HUES48 (cell line): Measurements from ENCODE around the gene AKAP1.

Experiments used
- H3K27ac ChIP-seq: one replicate; pipeline ENCODE4 v1.7.0; 2013; ENCODE audit warnings: low read depth, low read length, inconsistent platforms
- H3K27me3 ChIP-seq: 2 replicates; pipeline ENCODE4 v1.6.1; 2013; ENCODE audit warnings: mild to moderate bottlenecking, low read length; ENCODE audit not compliant: control insufficient read depth, insufficient read depth
- H3K36me3 ChIP-seq: 2 replicates; pipeline ENCODE4 v1.6.1; 2013; ENCODE audit warnings: low read length; ENCODE audit not compliant: control insufficient read depth, insufficient read depth
- H3K4me1 ChIP-seq: 2 replicates; pipeline ENCODE4 v1.6.1; 2013; ENCODE audit warnings: mild to moderate bottlenecking, low read length; ENCODE audit not compliant: control insufficient read depth, insufficient read depth
- H3K4me3 ChIP-seq: 2 replicates; pipeline ENCODE4 v1.5.1; 2013; ENCODE audit warnings: mild to moderate bottlenecking, low read depth, low read length
- H3K9ac ChIP-seq: 2 replicates; pipeline ENCODE4 v1.6.1; 2013; ENCODE audit warnings: mild to moderate bottlenecking, low read depth, low read length, moderate library complexity
- H3K9me3 ChIP-seq: 2 replicates; pipeline ENCODE4 v1.6.1; 2013; ENCODE audit warnings: low read length; ENCODE audit not compliant: control insufficient read depth, insufficient read depth

AKAP1 gene

GRCh38 chr17:57133486-57133885 lies 48.4 kb downstream of the AKAP1 start:
- H3K27me3 ChIP-seq = no peaks in the 10 kb centered on the region
- H3K4me1 ChIP-seq = peaks cover 16% of the 10 kb centered on the region
- H3K9ac ChIP-seq = no peak overlapping the region
- no peak overlapping the region for H3K4me3 ChIP-seq
- no peak overlapping the region for H3K27ac ChIP-seq
- no peaks in the 10 kb centered on the region for H3K9me3 ChIP-seq
- no peaks in the 10 kb centered on the region for H3K36me3 ChIP-seq

GRCh38 chr17:57135026-57135788 lies 50.2 kb downstream of the AKAP1 start:
- Histone ChIP-seq H3K9ac (no peak overlapping the region), H3K9me3 (no peaks in the 10 kb centered on the region), H3K27me3 (no peaks in the 10 kb centered on the region), H3K4me3 (no peak overlapping the region), H3K4me1 (peaks cover 16% of the 10 kb centered on the region), H3K27ac (no peak overlapping the region), H3K36me3 (no peaks in the 10 kb centered on the region)

- Histone ChIP-seq H3K27me3 (no peaks in the 10 kb centered on the region), H3K4me3 (no peak overlapping the region), H3K36me3 (no peaks in the 10 kb centered on the region), H3K4me1 (peaks cover 16% of the 10 kb centered on the region), H3K27ac (no peak overlapping the region), H3K9me3 (no peaks in the 10 kb centered on the region), H3K9ac (no peak overlapping the region)
These were observed 50.8 kb downstream of the AKAP1 start for GRCh38 chr17:57135789-57136291.

GRCh38 chr17:57136355-57136754 lies 51.3 kb downstream of the AKAP1 start:
- H3K27ac ChIP-seq = no peak overlapping the region
- H3K4me3 ChIP-seq = no peak overlapping the region
- no peaks in the 10 kb centered on the region for H3K36me3 ChIP-seq
- no peaks in the 10 kb centered on the region for H3K27me3 ChIP-seq
- H3K4me1 ChIP-seq = peaks cover 16% of the 10 kb centered on the region
- H3K9ac ChIP-seq = no peak overlapping the region
- H3K9me3 ChIP-seq = no peaks in the 10 kb centered on the region

- Histone ChIP-seq H3K36me3 (no peaks in the 10 kb centered on the region), H3K27ac (no peak overlapping the region), H3K27me3 (no peaks in the 10 kb centered on the region), H3K4me3 (no peak overlapping the region), H3K9me3 (no peaks in the 10 kb centered on the region), H3K4me1 (peaks cover 10% of the 10 kb centered on the region), H3K9ac (no peak overlapping the region)
These were observed 53.2 kb downstream of the AKAP1 start for GRCh38 chr17:57138030-57138911.

GRCh38 chr17:57138956-57139576 lies 54.0 kb downstream of the AKAP1 start:
- Histone ChIP-seq H3K27ac (no peak overlapping the region), H3K4me1 (0 out of 2 replicates have a peak, but pooled peaks cover 5% of the 10 kb centered on the region), H3K9ac (no peak overlapping the region), H3K4me3 (no peak overlapping the region), H3K27me3 (no peaks in the 10 kb centered on the region), H3K9me3 (no peaks in the 10 kb centered on the region), H3K36me3 (no peaks in the 10 kb centered on the region)

- Histone ChIP-seq H3K27ac (no peak overlapping the region), H3K4me1 (peaks cover 16% of the 10 kb centered on the region), H3K9me3 (no peaks in the 10 kb centered on the region), H3K36me3 (no peaks in the 10 kb centered on the region), H3K9ac (no peak overlapping the region), H3K4me3 (no peak overlapping the region), H3K27me3 (no peaks in the 10 kb centered on the region)
These were observed 55.3 kb downstream of the AKAP1 start for GRCh38 chr17:57140316-57140715.

- Histone ChIP-seq H3K27ac (no peak overlapping the region), H3K9me3 (no peaks in the 10 kb centered on the region), H3K4me3 (no peak overlapping the region), H3K36me3 (no peaks in the 10 kb centered on the region), H3K9ac (no peak overlapping the region), H3K27me3 (no peaks in the 10 kb centered on the region), H3K4me1 (peaks cover 14% of the 10 kb centered on the region)
These were observed 57.9 kb downstream of the AKAP1 start for GRCh38 chr17:57142925-57143324.

GRCh38 chr17:57143361-57143760 lies 58.3 kb downstream of the AKAP1 start:
- Histone ChIP-seq H3K27me3 (no peaks in the 10 kb centered on the region), H3K9ac (no peak overlapping the region), H3K4me3 (no peak overlapping the region), H3K4me1 (peaks cover 14% of the 10 kb centered on the region), H3K9me3 (no peaks in the 10 kb centered on the region), H3K27ac (no peak overlapping the region), H3K36me3 (no peaks in the 10 kb centered on the region)

- Histone ChIP-seq H3K4me1 (peaks cover 14% of the 10 kb centered on the region), H3K9me3 (no peaks in the 10 kb centered on the region), H3K27me3 (no peaks in the 10 kb centered on the region), H3K27ac (no peak overlapping the region), H3K36me3 (no peaks in the 10 kb centered on the region), H3K4me3 (no peak overlapping the region), H3K9ac (no peak overlapping the region)
These were observed 58.9 kb downstream of the AKAP1 start for GRCh38 chr17:57143919-57144318.
